ENCODE data around the gene BGN. TPM values are rescaled to one million over a fixed set of nuclear protein-coding genes. Genes with fewer than 3 reads are reported as not detected.

Gene BGN
- total and polyA plus RNA-seq, 10 of the 15 experiments (the other 5 are each of a cell fraction or from before 2014, with no cell fraction given): 0.06 to 0.18 (median 0.12) TPM; not detected in 7

GRCh38 chrX:153546386-153546785 is 51.6 kb downstream of the BGN start:
- H3K4me2 ChIP-seq (ENCODE audit: control insufficient read depth, insufficient read depth): no peak overlapping the region
- WGBS (ENCODE audit: insufficient coverage, insufficient replicate concordance, low lambda C conversion rate, missing lambda C conversion rate): 29% methylated on average over 11 of the region's 11 CpGs
- no peak overlapping the region for H3K4me3 ChIP-seq
- DNase-seq (ENCODE audit: low read depth, low spot score) (no peak), ATAC-seq (no peak), FAIRE-seq (no peak)
- no peaks in the 10 kb centered on the region for H3K9me3 ChIP-seq (replicated peaks; ENCODE audit: control insufficient read depth, insufficient read depth, low read length)
- no peaks in the 10 kb centered on the region for H3K4me1 ChIP-seq (ENCODE audit: control insufficient read depth, insufficient read depth, low read length)
- BruUV-seq (replicated peaks): no TSS peak
- CTCF ChIA-PET: no interaction called here
- in situ Hi-C loops (cut with MboI) (no loop called here), intact Hi-C loops (cut with micrococcal nuclease; ENCODE audit: unreplicated experiment) (no loop called here)
- H3K79me2 ChIP-seq (ENCODE audit: control insufficient read depth, insufficient read depth, low read length): no peaks in the 10 kb centered on the region
- no peak overlapping the region for H3K27ac ChIP-seq (ENCODE audit: control insufficient read depth, insufficient read depth)
- TF ChIP-seq SMC3 (IDR thresholded peaks at IDR 0.05; ENCODE audit: borderline replicate concordance, low read length): no peak
- no peak for TF ChIP-seq RFX5 (IDR thresholded peaks at IDR 0.05; ENCODE audit: low read depth, low read length)
- no peak for TF ChIP-seq MEF2B (IDR thresholded peaks at IDR 0.05; ENCODE audit: partially characterized antibody, poor library complexity, severe bottlenecking)
- no peak for TF ChIP-seq CBX5 (IDR thresholded peaks at IDR 0.05; ENCODE audit: low read depth)
- TF ChIP-seq, protein P1, sequence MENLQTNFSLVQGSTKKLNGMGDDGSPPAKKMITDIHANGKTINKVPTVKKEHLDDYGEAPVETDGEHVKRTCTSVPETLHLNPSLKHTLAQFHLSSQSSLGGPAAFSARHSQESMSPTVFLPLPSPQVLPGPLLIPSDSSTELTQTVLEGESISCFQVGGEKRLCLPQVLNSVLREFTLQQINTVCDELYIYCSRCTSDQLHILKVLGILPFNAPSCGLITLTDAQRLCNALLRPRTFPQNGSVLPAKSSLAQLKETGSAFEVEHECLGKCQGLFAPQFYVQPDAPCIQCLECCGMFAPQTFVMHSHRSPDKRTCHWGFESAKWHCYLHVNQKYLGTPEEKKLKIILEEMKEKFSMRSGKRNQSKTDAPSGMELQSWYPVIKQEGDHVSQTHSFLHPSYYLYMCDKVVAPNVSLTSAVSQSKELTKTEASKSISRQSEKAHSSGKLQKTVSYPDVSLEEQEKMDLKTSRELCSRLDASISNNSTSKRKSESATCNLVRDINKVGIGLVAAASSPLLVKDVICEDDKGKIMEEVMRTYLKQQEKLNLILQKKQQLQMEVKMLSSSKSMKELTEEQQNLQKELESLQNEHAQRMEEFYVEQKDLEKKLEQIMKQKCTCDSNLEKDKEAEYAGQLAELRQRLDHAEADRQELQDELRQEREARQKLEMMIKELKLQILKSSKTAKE (IDR thresholded peaks at IDR 0.05; ENCODE audit: low read depth, poor library complexity, severe bottlenecking): no peak
- no peak for TF ChIP-seq BMI1 (IDR thresholded peaks at IDR 0.05; ENCODE audit: borderline replicate concordance)
- POLR2A ChIA-PET: no interaction called here
- no peak overlapping the region for H2AFZ ChIP-seq (ENCODE audit: control insufficient read depth, low read depth, low read length)
- H3K27me3 ChIP-seq (replicated peaks in 1 of 2; ENCODE audit: control insufficient read depth in 2 of 2, insufficient read depth in 2 of 2, low read length in 1 of 2): no peaks in the 10 kb centered on the region
- RAD21 ChIA-PET (ENCODE audit: unreplicated experiment): no interaction called here
- SMC1A ChIA-PET (ENCODE audit: uncharacterized antibody, unreplicated experiment): interaction anchor here (1.1 kb wide), 1 partner anchor 13 kb away, joined by 4 read pairs; no protein-coding TSS in a partner anchor
- H4K20me1 ChIP-seq (ENCODE audit: control insufficient read depth, insufficient read depth): no peaks in the 10 kb centered on the region
- H3K9ac ChIP-seq (ENCODE audit: control insufficient read depth, insufficient read depth, low read length): no peak overlapping the region
- H3K36me3 ChIP-seq (ENCODE audit: control insufficient read depth in 2 of 2, insufficient read depth in 2 of 2, low read length in 1 of 2): no peaks in the 10 kb centered on the region

Data from GM12878 (cell line).